Measurements from ENCODE around the gene VSIG1. TPM values are rescaled to one million over a fixed set of nuclear protein-coding genes. Genes with fewer than 3 reads are reported as not detected.

The VSIG1 gene
- total and polyA plus RNA-seq, 7 donors: not detected

DNA sequence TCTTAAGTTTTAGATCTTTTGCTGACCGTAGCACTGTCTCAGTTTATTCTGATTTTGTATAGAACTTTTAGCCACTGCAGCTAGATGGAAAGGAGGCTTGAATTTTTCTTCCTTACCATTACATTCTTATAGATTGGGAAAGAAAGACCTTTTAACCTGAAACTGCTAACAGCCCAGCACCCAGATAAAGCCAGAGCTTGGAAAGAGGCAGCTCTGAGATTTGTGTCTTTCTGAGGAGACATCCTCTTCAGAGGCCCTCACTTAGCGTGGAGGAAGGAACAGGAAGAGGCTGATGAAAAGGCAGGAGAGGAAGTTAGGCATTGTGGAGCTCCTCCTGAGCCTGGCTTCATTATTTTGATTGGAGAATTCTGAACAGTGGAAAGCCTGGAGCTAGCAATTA lies 81.8 kb downstream of the VSIG1 start:
- peaks cover 7% of the 10 kb centered on the region for H3K4me1 ChIP-seq
- H3K9me3 ChIP-seq: no peaks in the 10 kb centered on the region
- peaks cover 0 to 12% of the 10 kb centered on the region in 2 donors for H3K36me3 ChIP-seq (ENCODE audit: insufficient read depth in 1 of 2, low read depth in 1 of 2)
- intact Hi-C loops (cut with DNase I): no loop called here
- ATAC-seq (no peak), DNase-seq (no peak)
- H3K27ac ChIP-seq: no peak overlapping the region
- H3K27me3 ChIP-seq (ENCODE audit: insufficient read depth in 3 of 3, low read length in 2 of 3): no peaks in the 10 kb centered on the region
- H3K4me3 ChIP-seq: no peak overlapping the region
- 70 to 89% (median 85%) methylated on average over 2 of the region's 2 CpGs for WGBS, 3 donors
- TF ChIP-seq, protein P1, sequence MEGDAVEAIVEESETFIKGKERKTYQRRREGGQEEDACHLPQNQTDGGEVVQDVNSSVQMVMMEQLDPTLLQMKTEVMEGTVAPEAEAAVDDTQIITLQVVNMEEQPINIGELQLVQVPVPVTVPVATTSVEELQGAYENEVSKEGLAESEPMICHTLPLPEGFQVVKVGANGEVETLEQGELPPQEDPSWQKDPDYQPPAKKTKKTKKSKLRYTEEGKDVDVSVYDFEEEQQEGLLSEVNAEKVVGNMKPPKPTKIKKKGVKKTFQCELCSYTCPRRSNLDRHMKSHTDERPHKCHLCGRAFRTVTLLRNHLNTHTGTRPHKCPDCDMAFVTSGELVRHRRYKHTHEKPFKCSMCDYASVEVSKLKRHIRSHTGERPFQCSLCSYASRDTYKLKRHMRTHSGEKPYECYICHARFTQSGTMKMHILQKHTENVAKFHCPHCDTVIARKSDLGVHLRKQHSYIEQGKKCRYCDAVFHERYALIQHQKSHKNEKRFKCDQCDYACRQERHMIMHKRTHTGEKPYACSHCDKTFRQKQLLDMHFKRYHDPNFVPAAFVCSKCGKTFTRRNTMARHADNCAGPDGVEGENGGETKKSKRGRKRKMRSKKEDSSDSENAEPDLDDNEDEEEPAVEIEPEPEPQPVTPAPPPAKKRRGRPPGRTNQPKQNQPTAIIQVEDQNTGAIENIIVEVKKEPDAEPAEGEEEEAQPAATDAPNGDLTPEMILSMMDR (IDR thresholded peaks at IDR 0.05): no peak

GRCh38 chrX:108127152-108127551 lies 82.3 kb downstream of the VSIG1 start:
- Histone ChIP-seq H3K4me1 (peaks cover 7% of the 10 kb centered on the region), H3K36me3 (ENCODE audit: insufficient read depth in 1 of 2, low read depth in 1 of 2) (peaks cover 0 to 12% of the 10 kb centered on the region in 2 donors), H3K27me3 (ENCODE audit: insufficient read depth in 3 of 3, low read length in 2 of 3) (no peaks in the 10 kb centered on the region), H3K9me3 (no peaks in the 10 kb centered on the region), H3K4me3 (no peak overlapping the region), H3K27ac (no peak overlapping the region)
- intact Hi-C loops (cut with DNase I): no loop called here
- TF ChIP-seq, protein P1 (IDR thresholded peaks at IDR 0.05): no peak
- DNase-seq (no peak), ATAC-seq (no peak)
- WGBS, 3 donors: 63 to 88% (median 84%) methylated on average over 4 of the region's 4 CpGs

Other genes starting within 250 kb of the VSIG1 start
- 10 to 100 TPM; 17.5 to 21.6 (median 20.0) TPM for gene MID2, start 219.2 kb upstream of the VSIG1 start, total RNA-seq
- 10 to 100 TPM in 1 of 3 donors, 1 to 10 TPM in 2; 4.8 to 20.5 (median 5.9) TPM for gene MID2, start 219.2 kb upstream of the VSIG1 start, polyA plus RNA-seq
- not detected for gene TEX13B, start 62.7 kb upstream of the VSIG1 start, total RNA-seq
- not detected for gene TEX13B, start 62.7 kb upstream of the VSIG1 start, polyA plus RNA-seq
- gene PSMD10, start 46.5 kb downstream of the VSIG1 start, total RNA-seq: 10 to 100 TPM; 11.3 to 21.9 (median 18.9) TPM
- 10 to 100 TPM; 16.8 to 37.0 (median 27.5) TPM for gene PSMD10, start 46.5 kb downstream of the VSIG1 start, polyA plus RNA-seq
- 10 to 100 TPM; 18.8 to 26.8 (median 22.6) TPM for gene ATG4A, start 46.7 kb downstream of the VSIG1 start, total RNA-seq
- 10 to 100 TPM; 14.7 to 35.1 (median 20.4) TPM for gene ATG4A, start 46.7 kb downstream of the VSIG1 start, polyA plus RNA-seq